ENCODE measurements around the gene RBM14.
"Not testable (repeated sequence)": the region's sequence is repeated elsewhere in the genome, so short reads cannot be mapped to it uniquely, and the experiment has no call there.

RBM14 gene

GRCh38 chr11:66616379-66617154, at the start of gene RBM14:
Gene RBM14, plus strand, starts transcription at chr11:66616630. Its CDS starts 91 bp downstream, at chr11:66616721.
- peak; percentile 99 for DNase-seq (ENCODE audit: low spot score)

DNA sequence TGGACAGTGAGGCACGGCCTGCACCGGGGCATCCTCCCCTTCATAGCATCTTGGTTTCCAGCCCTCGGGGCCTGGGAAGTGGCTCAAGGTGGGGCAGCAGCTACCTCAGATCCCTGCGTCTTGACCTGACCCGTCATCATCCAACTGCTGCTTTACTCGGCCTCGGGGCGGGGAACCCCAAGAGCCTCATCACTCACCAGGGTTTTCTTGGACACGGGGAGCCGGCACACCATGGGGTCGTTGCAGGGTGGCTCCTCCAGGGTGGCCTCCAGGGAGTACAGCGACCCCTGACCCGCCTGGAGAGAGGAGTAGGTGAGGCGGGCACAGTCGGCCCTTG, 48.7 kb upstream of the RBM14 start:
- no peak for DNase-seq (ENCODE audit: low spot score)

DNA sequence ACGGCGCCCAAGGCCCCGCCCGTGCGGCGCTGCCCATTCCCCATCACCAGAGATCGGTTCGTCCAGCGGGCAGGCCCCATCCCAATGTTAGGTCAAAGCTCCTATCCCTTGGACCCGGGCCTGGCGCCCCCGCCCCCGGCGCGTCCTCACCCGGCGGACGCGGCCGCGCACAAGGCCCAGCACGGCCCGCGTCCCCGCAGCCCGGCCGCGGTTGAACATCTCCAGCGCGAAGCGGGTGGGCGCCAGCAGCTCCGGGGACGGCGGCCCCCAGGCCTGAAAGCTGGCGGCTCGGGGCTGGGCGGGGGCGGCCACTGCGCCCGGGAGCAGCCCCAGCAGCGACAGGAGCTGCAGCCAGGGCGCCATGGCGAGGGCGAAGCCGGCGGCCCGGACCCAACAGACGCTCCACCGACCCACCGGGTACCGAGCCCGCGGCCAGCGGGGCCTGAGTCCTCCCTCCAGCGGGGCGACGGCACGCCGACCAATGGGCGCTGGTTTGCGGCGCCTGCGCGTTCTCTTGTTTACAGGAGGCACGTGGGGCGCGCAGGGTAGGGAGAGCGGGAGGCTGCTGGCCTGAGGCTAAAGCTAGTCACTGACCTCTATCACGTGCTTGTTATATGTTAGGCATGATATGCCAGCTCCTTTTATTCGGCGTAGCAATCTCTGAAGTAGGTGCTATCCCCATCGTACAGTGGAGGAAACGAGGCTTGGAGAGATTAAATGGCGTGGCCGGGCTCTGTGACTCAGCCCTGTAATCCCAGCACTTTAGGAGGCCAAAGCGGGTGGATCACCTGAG, 48.1 kb upstream of the RBM14 start, which contains the start of gene CTSF:
CTSF (minus strand) TSS at position 483 of the 793 bp plus-strand sequence; CDS start at position 363, 120 bp downstream.
- DNase-seq (ENCODE audit: low spot score), result peak; percentile 71

DNA sequence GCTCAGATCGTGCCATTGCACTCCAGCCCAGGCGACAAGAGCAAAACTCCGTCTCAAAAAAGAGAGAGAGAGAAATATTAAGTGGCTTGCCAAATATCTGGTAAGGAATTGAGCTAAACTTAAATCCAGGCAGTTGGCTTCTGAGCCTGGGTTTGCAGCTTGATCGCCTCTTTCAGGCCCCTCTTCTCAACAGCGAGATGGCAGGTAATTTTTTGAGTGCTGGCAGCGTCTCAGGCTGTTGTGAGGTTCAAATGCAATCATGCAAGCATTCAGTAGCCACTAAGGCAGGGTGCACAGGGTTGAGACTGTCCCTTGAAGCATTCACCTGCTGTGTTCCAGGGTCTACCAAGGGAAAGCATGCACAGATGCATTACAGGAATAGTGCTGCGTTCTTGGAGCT, 47.4 kb upstream of the RBM14 start:
- no peak for DNase-seq (ENCODE audit: low spot score)

DNA sequence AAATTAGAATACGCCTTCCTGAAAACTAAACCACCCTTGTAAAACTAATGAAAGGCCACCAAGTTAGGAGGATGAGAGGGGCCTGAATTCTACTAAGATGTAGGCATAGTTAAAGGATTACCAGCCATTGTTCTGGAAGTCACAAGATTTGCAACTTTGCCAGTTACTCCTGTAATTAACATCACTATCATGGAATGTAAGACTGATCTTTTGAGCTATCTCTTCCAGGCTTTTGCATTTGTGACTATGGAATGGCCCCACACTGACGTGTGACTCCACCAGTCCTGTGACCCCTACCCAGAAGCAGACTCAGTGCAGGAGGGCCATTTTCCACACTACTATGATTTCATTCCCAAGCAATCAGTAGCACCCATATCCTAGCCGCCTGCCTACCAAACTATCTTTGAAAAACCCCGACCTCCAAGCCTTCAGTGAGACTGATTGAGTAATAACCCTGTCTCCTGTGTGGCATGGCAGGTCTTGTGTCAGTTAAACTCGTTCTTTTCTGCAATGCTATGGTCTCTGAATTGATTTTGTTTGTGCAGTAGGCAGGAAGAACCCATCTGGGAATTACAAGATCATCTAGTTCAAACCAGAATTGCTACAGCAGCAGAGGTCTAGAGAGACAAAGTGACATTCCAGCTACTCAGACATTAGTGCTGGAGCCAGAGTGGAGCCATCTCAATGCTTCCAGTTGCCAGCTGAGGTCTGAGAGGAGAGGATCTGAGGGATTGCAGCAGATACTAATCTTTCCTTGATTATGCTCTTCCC, 46.2 kb upstream of the RBM14 start:
- DNase-seq (ENCODE audit: low spot score), result no peak

GRCh38 chr11:66570850-66571180, 45.6 kb upstream of the RBM14 start:
- no peak for DNase-seq (ENCODE audit: low spot score)

DNA sequence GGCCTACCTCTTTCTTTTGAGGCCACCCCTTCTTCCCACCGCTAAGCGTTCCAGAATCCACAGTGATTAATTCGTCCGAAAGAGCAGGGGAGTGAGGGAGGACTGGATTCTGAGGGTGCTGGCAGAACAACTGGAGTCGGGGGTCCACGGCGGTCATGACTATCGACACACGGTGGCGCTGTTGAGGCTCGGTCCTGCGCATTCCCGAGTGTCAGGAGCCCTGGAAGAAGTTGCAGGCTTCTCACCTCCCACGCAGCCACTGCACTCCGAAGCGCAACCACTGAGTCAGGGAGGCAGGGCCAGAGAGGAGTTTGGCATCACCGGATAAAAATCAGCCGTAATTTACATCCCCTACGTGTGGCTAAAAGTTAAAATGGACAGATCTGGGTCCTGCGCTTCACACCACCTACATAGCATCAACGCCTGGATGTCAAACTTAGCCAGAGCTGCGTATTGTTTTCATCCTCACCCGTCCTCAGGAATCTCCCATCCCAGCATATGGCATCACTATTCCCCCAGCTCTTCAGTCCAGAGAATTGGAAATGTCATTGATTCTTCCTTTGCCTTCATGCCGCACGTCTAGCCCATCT, 37.3 kb upstream of the RBM14 start:
- DNase-seq (ENCODE audit: low spot score), result peak; percentile 63

DNA sequence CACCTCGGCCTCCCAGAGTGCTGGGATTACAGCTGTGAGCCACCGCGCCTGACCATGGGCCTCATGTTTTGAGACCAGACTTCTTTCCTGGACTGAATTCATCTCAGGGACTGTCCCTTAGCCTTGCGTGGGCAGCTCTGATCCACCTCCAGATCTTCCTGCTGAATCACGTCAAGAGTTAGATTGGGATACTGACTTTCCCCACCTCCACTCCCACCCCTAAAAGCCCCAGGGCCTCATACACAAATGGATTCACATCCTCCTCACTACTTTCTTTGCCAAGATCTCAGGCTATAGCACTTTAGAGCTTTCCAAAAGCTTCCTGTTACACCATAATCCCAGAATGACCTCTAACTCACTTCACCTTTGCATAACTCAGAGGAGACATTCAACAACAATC, 35.6 kb upstream of the RBM14 start:
- DNase-seq (ENCODE audit: low spot score), result no peak

DNA sequence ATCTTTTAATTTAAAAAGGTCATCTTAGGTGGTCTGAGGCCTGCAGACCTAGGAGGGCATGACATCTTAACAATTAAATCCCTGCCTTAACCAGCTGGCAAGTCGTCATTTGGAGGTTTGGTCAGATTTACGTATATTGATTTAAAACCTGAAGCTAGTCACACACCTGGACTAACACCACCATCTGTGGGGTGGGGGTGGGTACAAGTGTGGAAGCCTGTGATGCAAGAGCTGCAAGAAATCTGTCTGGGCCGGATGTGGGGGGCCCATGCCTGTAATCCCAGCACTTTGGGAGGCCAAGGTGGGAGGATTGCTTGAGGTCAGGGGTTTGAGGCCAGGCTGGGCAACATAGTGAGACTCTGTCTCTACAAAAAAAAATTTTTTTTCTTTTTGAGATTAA, 35.2 kb upstream of the RBM14 start:
- DNase-seq (ENCODE audit: low spot score), result no peak

GRCh38 chr11:66582565-66583147, 33.8 kb upstream of the RBM14 start:
- not testable (repeated sequence) for DNase-seq (ENCODE audit: low spot score)

DNA sequence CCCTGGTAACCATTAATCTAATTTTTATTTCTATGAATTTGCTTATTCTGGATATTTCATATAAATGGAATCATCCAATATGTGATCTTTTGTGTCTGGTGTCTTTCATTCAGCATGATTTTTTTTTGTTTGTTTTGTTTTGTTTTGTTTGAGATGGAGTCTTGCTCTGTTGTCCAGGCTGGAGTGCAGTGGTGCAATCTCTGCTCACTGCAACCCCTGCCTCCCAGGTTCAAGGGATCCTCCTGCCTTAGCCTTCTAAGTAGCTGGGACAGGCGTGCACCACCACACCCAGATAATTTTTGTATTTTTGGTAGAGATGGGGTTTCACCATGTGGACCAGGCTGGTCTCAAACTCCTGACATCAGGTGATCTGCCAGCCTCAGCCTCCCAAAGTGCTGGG, 31.0 kb upstream of the RBM14 start:
- not testable (repeated sequence) for DNase-seq (ENCODE audit: low spot score)

- DNase-seq (ENCODE audit: low spot score), result no peak
Observed at GRCh38 chr11:66586136-66586535, 30.3 kb upstream of the RBM14 start.

GRCh38 chr11:66589315-66589714, 27.1 kb upstream of the RBM14 start:
- not testable (repeated sequence) for DNase-seq (ENCODE audit: low spot score)

- no peak for DNase-seq (ENCODE audit: low spot score)
Observed at GRCh38 chr11:66589996-66590675, 26.3 kb upstream of the RBM14 start.

DNA sequence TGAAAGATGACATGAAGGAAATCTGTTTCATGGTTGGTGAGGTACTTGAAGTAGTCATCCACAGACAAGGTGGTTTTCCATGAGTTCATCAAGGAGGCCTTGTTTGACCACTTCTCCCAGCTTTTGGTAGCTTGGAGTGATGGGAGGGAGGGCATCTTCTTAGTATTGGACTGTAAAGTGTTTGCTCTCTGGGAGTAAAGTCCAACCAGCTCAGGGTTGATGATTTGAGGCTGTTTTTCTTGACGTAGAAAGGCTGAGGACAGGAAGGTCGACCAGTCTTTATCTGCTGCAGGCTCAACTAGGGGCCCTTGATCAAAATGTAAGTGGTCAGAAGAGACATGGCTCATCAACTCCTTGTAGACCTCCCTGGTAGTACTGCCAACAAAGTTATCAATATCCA, 25.3 kb upstream of the RBM14 start:
- DNase-seq (ENCODE audit: low spot score), result no peak

DNA sequence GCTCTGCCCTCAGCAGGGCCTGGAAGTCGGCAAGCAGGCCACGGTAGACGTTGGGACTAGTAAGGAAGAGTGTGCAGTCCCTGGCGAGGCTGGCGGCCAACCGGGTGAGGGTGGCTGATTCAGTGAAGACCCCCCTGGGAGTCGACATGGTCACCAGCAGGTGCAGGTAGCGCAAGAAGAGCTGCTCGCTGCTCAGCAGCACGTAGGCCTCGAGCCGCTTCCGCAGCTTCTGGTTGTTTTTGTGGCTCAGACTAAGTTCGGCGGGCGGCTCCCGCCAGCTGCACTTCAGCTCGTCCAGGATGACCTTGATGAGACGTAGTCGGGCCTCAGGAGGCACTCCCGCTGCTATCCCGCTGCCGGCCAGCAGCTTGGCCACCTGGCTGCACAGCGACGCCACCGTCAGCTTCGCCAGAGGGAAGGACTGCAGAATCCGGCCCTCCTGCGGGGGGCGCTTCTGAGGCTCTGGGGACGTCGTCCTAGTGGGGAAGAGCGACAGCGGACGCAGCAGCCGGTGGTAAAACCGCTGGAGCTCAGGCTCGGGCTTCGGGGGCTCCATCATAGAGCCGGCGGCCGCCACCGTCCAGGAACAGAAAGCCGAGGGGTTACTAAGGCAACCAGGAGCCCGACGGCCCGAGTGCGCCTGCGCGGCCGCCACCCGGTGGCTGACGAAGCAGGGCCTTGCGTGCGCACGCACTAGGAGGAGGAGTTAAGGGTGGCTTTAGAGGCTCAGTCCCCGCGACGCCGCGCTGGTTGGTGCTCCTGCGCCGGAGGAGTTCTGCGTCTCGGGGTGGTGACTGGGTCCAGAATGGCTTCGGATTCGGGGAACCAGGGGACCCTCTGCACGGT, 23.8 kb upstream of the RBM14 start, which contains the start of the genes CCDC87 and CCS:
CCDC87 (minus strand) TSS at position 607 of the 846 bp plus-strand sequence; CDS start at position 559, 48 bp downstream.
CCS (plus strand) TSS at position 729 of the 846 bp plus-strand sequence; CDS start at position 806, 77 bp downstream.
- peak; percentile 98 for DNase-seq (ENCODE audit: low spot score)

DNA sequence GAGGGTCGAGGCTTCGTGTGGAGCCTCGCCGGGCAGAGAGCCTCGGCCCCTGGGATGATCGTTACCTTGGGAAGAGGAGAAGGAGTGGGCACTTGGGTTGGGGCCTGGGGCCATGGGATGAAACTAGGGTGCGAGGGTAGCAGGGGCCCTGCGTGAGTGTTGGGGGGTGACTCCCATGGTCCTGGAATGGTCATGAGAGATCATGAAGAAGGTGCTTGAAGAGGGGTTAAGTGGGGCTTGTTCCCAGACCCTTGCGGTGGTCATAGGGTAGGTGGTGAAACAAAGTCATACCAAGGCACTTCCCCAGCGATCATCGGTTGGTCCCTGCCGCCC, 23.2 kb upstream of the RBM14 start:
- no peak for DNase-seq (ENCODE audit: low spot score)

GRCh38 chr11:66593650-66594049, 22.8 kb upstream of the RBM14 start:
- DNase-seq (ENCODE audit: low spot score), result no peak

- DNase-seq (ENCODE audit: low spot score), result no peak
Observed at GRCh38 chr11:66595245-66595904, 21.1 kb upstream of the RBM14 start.

DNA sequence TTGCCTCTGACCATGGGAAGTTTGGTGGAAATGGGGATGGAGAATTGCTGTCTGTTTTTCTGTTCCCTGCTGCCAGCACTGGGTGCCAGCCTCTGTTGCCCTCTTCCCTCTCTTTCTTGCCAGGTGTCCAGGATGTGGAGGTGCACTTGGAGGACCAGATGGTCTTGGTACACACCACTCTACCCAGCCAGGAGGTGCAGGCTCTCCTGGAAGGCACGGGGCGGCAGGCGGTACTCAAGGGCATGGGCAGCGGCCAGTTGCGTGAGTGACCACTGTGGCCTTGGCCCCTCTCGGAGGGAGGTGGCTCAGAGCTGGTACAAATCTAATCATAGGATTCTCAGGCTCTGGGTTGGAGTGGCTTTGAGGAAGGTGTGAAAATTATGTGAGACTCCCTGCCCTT, 17.4 kb upstream of the RBM14 start:
- DNase-seq (ENCODE audit: low spot score), result no peak
